Measurements from ENCODE around the gene HORMAD2.

The HORMAD2 gene

DNA sequence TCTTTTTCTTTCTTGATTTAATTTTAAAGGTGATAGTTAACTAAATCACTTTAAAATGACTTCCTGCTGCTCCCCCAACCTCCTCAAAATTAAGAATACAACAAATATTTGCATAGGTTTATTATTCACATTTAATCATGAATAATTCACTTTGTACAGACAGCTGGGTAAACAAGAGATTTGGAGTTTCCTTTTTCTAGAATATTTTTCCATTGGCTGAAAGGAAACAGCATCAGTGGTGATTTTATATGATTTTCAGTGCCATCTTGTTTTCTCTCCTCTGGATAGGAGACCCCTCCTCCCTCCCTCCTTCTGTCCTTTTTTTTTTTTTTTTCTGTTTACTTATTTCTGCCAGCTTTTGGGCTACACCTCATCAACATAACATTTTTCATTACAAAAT is 105.8 kb downstream of the HORMAD2 start:
- TF ChIP-seq CTCF (conservative IDR thresholded peaks at IDR 0.05; ENCODE audit: low read depth, low read length) = no peak
- H3K4me3 ChIP-seq (ENCODE audit: low read depth, low read length) = no peak overlapping the region
- DNase-seq (ENCODE audit: low read depth) = no peak

DNA sequence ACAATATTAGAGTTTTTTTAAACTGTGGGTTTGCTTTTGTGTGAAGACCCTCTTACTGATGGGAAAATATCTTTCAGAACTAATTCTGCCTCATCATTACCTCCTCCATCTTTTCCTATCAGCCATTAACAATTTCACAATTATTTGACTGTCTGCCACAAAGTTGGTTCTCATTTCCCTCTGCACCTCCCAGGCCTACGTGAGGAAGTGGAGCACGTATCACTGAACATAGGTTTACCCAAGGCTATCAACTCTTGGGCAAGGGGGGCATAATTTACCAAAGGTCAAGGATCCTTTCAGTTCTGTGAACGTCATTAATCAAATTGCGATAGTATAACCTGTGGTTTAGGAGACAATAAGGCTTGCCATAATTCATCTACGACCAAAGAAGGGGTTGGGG is 106.2 kb downstream of the HORMAD2 start:
- TF ChIP-seq CTCF (conservative IDR thresholded peaks at IDR 0.05; ENCODE audit: low read depth, low read length) = no peak
- H3K4me3 ChIP-seq (ENCODE audit: low read depth, low read length) = no peak overlapping the region
- DNase-seq (ENCODE audit: low read depth) = no peak

GRCh38 chr22:30187094-30187493 is 106.8 kb downstream of the HORMAD2 start:
- no peak overlapping the region for H3K4me3 ChIP-seq (ENCODE audit: low read depth, low read length)
- no peak for TF ChIP-seq CTCF (conservative IDR thresholded peaks at IDR 0.05; ENCODE audit: low read depth, low read length)
- no peak for DNase-seq (ENCODE audit: low read depth)

DNA sequence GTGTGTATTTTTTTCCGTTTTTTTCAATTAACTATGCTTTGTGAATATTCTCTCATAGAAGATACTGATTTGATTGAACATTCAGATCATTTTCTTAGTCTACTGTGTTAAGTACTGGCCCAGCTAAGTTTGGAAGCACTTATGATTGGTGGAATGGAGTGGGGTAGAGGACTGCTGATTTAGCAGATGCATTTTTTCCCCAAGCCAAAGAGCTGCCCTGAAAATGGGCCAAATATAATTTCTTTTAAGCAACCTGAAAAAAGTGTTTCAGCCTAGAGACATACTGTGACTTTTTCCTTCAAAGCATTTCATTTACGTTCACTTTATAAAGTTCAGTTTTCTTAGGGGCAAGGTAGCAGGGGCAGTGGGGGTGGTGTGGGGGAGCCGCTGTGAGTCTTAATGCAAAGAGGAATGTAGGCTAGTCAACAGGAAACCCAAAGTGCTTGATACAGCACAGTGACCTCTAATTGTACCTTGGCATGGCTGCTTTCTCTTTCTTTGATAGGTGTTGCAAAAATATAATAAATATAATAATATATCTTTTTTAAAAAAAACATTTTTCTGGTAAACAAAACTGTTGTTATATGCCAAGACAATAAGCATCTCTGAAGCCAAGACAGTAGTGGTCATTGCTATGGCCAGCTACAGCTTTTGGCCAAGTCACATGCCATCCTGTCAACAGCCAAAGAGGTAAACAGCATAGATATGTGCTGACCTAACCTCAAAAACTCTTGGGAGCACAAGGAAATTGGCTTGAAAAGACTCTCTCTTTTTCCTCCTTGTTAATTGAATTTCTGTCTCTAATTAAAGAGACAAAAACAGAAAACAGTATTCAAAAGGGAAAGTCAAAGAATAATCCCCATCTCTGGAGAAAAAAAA is 107.5 kb downstream of the HORMAD2 start:
- TF ChIP-seq CTCF (conservative IDR thresholded peaks at IDR 0.05; ENCODE audit: low read depth, low read length) = no peak
- peak; percentile 61 for DNase-seq (ENCODE audit: low read depth)
- H3K4me3 ChIP-seq (ENCODE audit: low read depth, low read length) = no peak overlapping the region

DNA sequence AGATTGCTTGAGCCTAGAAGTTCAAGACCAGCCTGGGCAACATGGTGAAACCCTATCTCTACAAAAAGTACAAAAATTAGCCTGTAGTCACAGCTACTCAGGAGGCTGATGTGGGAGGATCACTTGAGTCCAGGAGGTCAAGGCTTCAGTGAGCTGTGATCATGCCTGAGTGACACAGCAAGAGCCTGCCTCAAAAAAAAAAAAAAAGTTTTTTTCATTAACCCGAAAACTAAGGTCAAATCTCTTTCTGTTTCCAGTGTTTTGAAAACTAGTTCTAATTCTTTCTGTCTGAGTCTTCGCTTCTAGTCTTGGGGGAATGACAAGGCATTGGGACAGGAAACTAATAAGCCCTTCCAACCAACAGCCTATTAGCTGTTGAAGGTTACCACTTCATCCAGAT is 108.6 kb downstream of the HORMAD2 start:
- DNase-seq (ENCODE audit: low read depth) = peak; percentile 23
- no peak for TF ChIP-seq CTCF (conservative IDR thresholded peaks at IDR 0.05; ENCODE audit: low read depth, low read length)
- no peak overlapping the region for H3K4me3 ChIP-seq (ENCODE audit: low read depth, low read length)

- H3K4me3 ChIP-seq (ENCODE audit: low read depth, low read length) = no peak overlapping the region
- DNase-seq (ENCODE audit: low read depth) = no peak
- TF ChIP-seq CTCF (conservative IDR thresholded peaks at IDR 0.05; ENCODE audit: low read depth, low read length) = no peak
Measured at GRCh38 chr22:30190574-30190973, 110.3 kb downstream of the HORMAD2 start.
